Activated effector memory CD4-positive, alpha-beta T cell treated with Interleukin-2 at 50 U/mL for 16 hours (primary cell): ENCODE data around the gene ADAM10.
"Not testable (repeated sequence)": the region's sequence is repeated elsewhere in the genome, so short reads cannot be mapped to it uniquely, and the experiment has no call there.

ENCODE experiments used
- DNase-seq: peaks from one replicate; pipeline ENCODE4 v3.0.0-alpha.2; 2020

ADAM10 gene

DNA sequence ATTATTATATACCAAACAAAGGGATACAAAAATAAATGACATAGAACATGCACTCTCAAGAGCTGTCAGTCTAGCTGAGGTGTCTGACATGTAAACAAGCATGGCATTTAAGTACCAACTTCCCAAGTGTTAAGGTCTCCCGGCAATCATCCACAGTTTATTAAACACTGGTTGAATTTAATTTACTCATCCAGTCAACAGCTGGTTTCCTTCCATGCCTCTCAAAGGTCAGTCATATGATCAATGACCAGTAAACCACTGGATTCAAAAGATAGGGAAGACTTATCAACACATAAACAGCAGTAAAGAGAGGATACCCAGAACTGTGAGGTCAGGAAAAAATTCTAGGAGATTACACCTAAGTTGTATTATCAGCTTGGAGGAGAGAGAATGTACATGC lies 80.4 kb downstream of the ADAM10 start:
- no peak for DNase-seq

DNA sequence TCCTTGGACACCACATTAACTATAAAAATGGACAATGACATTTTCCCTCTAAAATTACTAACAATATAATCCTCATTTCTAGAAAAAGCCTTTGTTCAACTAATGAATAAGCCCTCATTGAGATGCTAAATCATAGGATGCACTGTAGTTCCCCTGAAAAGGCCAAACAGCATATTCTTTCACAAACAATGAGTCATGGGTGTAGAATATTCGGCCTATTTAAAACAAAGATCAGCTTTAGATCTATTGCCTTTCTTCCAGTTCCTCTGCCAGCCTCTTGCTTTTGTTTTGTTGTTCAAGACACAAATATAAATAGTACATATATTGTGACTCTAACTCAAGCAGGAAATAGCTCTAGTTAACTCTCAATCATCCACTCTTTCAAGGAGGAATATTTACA lies 82.5 kb downstream of the ADAM10 start:
- DNase-seq: no peak

DNA sequence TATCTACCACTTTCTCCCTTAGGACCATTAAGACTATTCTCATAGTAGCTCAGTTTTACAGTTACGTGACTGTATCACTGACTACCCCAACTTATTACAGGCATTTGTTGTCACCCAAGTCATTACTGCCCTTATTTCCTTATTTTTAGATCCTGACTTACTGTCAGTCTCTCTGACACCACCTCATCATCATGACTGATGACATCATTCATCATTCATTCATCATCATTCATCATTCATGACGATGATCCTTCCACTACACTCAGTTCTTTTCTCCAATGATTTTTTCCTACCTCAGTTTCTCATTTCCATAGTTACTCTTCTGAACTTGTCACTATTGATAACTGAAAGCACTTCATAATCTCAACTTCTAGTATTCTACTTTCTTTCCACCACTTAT lies 83.8 kb downstream of the ADAM10 start:
- no peak for DNase-seq

DNA sequence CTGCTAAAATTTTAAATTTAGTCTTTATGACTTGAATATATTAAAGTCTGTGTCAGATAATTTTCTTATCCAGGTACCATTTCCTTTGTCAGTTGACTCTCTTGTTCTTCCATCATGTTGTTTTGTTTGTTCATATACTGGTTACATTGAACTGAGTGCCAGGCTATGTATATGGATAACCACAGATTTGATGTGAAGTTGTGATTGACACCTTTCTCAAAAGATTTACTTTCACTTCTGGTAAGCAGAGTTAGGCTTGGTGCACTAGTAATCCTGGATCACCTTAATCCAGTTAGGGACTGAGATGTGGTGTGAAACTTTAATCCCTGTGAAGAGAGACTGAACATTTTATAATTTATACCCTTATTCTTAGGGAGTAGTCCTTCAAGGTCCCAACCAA lies 99.4 kb downstream of the ADAM10 start:
- no peak for DNase-seq

DNA sequence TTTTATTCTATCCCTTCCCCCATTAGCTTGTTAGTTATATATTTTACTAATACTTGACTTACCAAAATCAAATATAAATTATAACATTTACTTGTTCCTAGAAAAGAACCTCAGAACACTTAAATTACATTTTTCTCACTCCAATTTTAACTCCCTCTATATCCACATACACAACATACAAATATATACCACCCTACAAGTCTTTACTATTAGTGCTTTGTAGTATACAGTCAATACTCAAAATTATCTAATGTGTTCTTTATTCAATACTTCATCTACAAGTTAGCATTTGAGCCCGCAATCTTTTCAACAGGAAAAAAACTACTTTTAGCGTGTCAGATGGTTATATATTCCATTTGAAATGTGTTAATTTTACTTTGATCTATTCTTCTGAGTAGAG lies 100.3 kb downstream of the ADAM10 start:
- DNase-seq: no peak

DNA sequence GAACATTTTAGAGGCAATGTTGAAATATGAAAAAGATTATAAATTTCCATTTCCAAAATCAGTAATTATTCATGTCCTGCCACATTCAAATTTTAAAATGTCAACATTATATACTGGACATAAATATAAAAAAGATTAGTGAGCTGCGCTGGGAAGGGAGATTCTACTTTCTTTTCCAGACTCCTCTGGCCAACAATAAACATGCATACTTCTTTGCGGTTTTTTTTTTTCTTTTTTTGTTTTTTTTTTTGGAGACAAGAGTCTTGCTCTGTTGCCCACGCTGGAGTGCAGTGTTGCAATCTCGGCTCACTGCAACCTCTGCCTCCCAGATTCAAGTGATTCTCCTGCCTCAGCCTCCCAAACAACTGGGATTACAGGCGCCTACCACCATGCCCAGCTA lies 105.5 kb downstream of the ADAM10 start:
- DNase-seq: no peak

DNA sequence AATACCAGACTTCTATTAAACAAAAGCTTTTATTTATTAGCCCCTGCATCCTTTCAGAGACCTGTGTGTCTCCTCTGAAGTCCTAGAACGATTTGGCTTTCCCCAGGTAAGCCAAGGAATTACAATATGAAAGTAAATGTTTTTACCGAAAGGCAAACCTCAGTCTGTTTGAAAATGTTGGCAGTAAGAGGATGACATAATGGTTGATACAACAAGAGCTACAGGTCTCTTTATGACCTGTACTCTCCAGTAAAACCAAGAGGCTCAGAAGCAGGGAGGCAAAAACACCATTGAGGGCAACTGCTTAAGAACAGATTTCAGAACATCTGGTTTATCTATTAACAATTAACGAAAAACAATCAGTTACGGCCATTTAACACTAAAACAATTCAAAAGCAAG lies 107.8 kb downstream of the ADAM10 start:
- no peak for DNase-seq

DNA sequence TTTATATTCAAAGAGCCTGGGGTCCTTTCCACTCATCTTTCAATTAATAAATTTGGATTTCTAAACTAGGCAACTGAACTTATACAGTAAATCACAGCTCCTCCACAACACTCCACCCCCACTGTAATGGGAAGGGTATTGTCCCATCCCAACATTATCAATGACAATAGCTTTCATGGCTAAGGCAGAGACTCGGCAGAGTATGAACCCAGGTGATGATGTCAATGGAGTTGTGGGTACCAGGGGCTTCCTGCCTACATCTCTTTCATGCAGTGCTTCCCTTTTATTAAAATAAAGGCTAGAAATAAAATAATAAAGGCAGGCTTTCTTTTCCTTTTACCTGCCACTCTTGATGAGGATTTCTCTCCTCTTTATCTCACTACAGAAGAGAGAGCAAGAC lies 109.5 kb downstream of the ADAM10 start:
- DNase-seq: no peak

DNA sequence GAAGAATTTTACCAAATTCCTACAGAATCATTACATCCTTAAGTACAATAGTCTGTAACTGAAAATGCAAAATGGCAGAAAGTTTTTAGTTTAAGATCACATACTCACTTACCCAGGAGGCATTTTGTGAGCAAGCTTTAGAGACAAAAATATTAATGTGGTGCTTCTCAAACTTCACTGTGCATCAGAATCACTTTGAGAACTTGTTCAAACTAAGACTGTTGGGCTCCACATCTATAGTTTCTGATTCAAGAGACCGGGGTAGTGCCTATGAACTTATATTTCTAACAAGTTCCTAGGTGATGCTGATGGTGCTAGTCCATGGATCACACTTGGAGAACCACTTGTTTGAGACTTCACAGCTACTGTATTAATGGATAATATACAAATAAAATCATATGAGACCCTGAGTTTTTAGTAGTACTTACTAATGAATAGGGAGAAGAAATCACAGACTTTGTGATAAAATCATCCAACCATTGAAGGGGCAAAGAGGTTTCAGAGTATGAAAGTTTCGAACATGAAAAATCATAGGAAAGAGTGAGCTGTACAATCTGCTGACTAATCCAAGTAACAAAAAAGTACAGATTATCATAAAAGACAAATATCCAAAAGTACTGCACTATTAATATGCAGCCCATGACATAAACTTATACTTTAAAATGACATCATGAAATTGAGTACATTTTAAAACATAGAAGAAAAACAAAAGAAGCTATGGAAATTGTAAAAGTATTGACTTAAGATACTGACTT lies 110.3 kb downstream of the ADAM10 start:
- DNase-seq: no peak

DNA sequence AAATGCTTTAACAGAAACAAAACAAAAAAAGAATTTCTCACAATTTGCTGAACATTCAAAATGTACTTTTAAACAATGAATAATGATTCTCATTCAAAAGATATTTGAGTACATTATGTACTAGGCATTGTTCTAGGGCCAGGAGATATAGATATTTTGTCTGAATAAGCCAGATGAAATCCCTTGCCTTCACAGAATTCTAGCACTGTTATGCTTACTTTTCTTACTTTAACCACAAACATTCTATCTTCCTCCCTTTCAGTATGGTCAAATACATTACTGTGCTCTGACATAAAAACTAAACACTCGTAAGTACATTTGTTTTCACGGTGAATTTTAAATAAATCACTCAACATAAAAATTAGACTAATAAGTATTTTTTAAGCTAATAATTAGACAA lies 116.7 kb downstream of the ADAM10 start:
- no peak for DNase-seq

DNA sequence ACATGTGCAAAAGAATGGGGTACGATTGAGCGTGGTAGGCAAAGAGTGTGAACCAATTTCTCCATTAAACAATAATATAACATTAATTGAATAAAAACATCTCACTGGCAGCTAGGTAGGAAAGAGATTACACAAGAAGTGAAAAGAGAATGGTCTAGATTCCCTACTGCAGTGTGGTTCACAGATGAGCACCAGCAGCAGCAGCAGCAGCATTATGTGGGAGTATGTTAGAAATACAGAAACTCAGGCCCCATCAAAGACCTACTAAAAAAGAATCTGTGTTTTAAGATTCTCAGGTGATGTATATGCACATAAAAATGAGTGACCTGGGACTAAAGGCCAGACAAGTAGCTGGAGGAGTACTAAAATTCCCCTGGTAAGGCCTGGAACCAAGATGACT lies 118.2 kb downstream of the ADAM10 start:
- no peak for DNase-seq

DNA sequence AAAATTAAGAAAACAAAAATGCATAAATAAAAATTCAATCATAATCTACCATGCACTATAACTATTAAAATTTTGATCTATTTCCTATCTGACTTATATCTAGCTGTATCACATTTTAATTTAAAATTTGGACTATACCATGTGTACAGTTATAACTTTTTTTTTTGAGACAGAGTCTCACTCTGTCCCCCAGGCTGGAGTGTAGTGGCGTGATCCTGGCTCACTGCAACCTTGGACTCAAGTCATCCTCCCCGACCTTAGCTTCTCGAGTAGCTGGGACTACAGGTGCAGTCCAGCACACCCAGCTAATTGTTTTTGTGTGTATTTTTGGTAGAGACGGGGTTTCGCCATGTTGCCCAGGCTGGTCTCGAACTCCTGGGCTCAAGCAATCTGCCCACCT lies 119.9 kb downstream of the ADAM10 start:
- DNase-seq: no peak

DNA sequence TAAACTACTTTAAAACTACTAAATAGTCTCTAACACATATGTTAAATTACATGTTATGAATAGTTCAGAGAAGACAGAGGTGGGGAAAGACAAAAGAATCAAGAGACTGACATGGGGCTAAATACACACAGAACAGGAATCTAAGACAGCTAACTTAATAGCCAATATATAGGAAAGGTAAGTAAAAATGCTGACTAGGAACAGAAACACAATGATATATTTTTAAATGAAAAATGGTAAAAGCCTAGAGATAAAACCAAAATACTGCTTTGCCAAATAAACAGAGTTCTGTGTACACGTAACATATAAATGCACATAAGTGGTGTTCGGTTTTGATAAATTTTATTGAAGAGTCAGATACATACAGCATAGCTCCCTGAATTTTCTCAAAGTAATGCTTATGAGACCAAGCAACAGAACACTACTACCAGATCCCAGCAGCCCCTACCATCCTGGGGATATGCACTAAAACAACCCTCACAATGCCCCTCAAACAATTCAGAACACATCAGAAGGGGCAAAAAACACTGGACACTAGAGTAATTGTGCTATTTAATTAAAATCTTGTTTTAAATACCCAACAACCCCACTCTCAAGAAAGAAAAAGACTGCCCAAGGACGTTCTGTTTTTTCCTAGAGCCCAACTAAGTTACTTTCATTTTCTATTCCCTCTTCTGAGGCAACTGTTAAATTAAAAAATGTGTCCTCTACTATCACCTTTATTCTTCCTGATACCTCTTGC lies 121.1 kb downstream of the ADAM10 start:
- no peak for DNase-seq

DNA sequence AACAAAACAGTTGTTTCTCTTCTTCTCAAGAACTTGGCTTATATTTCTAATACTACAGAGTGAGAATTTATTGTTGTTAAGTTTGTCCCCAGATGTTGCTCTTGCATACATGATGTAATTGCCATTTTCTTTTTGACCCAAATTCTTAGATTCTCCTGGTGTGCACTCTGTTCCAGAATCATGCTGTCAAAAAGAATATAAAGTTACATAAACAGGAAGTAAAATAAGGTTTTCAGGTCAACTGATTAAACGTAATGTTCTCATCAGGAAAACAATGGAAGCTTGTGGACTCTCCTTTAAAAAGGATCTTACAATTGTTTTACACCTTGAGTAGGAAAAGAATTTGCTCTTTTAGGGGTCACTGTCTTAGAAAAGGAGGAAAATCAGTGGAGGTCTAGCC lies 121.8 kb downstream of the ADAM10 start:
- no peak for DNase-seq

DNA sequence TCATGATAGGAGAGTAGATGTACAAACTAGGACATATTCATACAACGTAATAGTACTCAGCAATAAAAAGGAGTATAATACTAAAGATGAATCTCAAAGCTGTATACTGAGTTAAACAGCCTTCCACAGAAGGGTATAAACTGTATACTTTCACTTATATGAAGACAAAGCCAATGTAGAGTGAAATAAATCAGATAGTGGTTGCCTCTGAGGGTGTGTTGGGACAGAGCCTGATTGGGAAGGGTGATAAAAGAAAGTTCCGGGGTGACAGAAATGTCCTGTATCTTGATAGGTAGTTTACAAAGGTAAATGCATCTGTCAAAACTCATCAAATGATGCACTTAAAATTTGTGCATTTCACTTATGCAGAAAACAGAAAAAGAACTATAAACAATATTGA lies 122.5 kb downstream of the ADAM10 start:
- no peak for DNase-seq

DNA sequence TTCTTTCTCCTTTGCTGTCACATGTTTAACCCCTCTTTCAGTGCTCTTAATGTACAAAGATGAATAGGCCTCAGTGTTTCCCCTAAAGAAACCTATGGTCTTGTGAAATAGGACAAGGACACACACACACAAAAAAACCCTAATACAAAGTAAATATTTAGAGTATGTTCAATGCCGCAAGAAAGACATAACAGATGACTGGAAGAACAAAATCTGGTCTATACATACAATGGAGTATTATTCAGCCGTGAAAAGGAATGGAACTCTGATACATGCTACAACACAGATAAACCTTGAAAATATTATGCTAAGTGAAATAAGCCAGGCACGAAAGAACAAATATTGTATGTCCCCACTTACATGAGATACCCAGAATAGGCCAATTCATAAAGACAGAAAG lies 123.1 kb downstream of the ADAM10 start:
- DNase-seq: no peak

DNA sequence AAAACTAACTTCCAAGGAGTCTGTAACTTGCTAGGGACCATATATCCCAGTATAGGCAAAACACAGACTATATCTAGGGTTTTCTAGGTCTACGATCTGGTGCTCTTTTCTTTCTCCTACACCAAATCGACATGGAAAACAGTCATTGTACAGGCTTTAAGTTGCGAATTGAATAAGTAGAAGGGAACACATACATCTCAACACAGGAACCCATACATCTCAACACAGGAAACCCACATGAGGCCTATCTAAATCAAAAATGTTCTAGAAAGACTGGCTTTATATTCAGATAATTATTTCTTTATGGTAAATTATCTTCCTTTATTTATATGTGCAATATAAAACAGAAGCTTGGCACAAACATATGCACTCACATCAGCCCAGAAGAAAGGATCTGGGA lies 126.6 kb downstream of the ADAM10 start:
- no peak for DNase-seq

DNA sequence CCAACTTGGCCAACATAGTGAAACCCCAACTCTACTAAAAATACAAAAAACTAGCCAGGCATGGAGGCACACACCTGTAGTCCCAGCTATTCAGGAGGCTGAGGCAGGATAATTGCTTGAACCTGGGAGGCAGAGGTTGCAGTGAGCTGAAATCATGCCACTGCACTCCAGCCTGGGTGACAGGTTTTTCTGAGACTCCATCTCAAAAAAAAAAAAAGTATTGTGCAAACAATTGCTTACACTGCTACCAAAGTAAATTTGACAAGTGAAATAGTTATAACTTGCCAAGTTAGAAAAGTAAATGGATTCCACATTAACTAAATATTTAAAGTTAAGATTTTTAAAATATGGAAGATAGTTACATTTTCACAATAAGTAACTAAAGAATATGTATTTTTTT lies 129.2 kb downstream of the ADAM10 start:
- not testable (repeated sequence) for DNase-seq

DNA sequence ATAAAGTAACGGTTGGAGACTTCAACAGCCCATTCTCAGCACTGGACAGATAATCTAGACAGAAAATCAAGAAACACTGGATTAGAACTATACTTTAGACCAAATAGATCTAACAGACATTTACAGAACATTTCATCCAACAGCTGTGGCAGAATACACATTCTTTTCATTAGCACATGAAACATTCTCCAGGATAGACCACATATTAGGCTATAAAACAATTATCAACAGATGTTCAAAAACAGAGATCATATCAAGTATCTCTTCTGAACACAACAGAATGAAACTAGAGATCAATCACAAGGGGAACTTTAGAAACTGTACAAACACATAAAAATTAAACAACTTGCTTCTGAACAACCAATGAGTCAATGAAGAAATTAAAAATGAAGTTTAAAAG lies 133.3 kb downstream of the ADAM10 start:
- DNase-seq: no peak

DNA sequence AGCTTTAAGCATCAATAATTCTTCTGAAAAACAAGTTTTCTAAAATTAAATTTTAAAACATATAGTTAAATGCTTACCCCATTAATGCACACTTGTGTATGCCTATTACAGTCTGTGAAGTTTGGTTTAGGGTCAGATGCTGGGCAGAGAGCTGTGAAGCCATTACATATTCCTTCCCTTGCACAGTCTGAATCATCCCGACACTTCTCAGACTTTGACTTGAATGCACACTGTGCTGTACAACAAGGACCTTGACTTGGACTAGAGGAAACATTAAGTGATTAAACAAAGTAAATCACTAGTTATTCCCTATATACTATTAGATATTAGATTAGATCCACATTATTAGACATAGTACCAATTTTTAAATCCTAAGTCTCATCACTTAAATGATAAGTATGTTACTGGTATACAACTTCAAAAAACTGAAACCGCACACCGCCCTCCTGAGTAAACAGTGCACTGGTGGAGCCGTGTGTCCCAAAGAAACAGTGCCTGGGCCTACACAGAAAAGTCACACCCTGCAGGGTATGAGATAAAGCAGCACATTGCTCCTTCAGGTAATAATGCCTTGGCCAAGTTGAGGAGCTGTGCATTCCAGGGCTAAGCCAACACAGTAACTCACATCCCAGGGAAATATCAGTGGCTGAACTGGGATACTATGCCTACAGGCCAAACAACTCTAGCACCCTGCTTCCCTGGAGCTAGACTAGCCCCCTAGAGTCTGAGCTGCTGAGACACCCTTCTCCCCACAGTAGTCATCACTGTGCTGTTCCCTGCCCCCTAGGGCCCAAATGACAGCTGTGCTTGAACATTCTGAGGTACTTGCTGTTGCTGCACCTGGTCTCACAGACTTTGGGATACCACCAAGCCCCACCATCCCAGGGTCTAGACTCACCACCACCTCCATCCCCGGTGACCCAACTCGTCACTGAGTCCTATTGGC lies 137.5 kb downstream of the ADAM10 start:
- DNase-seq: no peak

DNA sequence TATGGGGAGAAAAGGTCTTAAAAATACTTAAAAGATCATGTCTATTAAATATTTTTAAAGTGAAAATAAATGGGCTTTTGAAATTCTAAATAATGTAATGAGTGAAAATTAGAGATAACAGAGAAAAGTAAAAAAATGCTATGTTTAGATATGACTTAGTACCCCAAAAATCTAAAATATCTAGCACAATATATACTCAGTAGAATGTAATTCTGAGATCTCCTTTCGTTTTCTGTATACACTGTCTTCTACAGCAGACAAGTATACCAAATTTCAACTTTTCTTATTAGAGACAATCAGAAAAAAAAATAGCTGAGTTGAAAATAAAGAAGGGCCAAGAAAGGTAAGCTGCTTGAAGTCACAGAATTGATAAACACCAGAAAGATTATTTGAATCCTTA lies 140.8 kb downstream of the ADAM10 start:
- DNase-seq: no peak

DNA sequence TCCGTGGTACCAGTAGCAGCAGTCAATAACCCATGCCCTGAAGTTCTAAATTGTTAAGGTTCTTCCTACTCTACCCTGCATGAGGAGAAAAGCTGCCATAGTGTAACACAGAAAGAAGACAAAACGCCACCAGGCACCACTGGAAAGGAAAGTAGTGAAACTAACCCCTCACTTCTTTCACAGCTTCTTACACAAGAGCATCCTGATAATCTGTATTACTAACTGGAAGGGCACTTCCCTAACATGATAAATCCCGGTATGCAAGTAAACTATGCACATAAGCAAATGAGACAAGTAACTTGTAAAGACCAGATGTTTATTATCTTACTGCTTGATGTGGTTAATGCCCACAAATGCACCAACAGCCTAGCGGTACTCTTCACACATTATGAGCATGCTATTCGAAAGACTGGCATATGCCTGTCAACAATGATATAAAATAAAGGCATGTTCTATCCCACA lies 141.3 kb downstream of the ADAM10 start:
- DNase-seq: no peak

DNA sequence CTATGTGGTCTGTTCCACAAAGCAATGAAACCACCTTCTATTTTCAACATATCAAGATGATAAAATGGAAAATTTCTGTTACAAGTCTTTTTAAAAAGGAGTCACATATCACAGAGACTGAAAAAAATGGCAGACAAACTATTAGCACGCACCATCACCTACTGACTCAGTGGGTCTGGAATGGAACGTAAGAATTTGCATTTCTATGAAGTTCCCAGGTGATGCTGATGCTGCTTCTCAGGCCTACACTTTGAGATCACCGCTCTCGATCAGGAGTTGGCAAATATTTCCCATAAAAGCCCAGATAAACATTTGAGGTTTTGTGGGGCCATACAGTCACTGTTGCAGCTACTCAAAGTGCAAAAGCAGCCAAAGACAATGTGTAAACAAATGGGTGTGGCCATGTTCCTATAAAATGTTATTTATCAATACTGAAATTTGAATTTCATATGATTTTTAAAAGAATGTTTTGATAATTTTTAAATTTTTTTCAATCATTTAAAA lies 142.9 kb downstream of the ADAM10 start:
- no peak for DNase-seq
